ENCODE results near the gene GPR25. TPM values are rescaled to one million over a fixed set of nuclear protein-coding genes. Genes with fewer than 3 reads are reported as not detected.

Gene GPR25
- total and polyA plus RNA-seq, 2 of the 4 experiments (the other 2 are of a cell fraction) = not detected

DNA sequence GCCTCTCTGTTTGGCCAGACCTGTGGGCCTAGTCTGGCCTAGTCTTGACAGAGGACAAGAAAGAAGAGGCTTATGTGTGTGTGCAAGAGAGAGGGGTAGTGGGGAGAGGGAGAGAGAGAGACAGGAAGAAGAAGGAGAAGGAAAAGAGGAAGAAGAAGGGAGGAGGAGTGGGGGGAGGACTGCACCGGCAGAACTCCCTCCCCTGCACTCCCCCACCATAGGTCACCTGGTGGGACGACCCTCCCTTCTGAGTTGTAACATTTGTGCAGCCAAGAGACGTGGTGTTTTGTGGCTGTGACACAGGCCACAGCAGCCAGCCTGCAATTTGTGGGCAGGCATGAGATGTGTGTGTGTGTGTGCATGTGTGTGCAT lies 26.2 kb downstream of the GPR25 start:
- no peak overlapping the region for H4K8ac ChIP-seq (ENCODE audit: low read depth in 2 of 2, low read length in 2 of 2)
- ChIA-PET POLR2A (ENCODE audit: unreplicated experiment) (no interaction called here), CTCF (no interaction called here)
- ATAC-seq (ENCODE audit: low read depth) = no peak
- H3K9me3 ChIP-seq (ENCODE audit: control insufficient read depth, insufficient read depth, low read length) = no peaks in the 10 kb centered on the region
- no peak overlapping the region for H2BK15ac ChIP-seq (ENCODE audit: low read depth, low read length)
- no peak overlapping the region for H3K14ac ChIP-seq (replicated peaks; ENCODE audit: low read depth, low read length)
- H2AFZ ChIP-seq (replicated peaks; ENCODE audit: low read length, poor library complexity) = no peak overlapping the region
- no peaks in the 10 kb centered on the region for H3K79me1 ChIP-seq (ENCODE audit: low read depth in 1 of 2, low read length in 2 of 2)
- no peak overlapping the region for H3K27ac ChIP-seq (ENCODE audit: insufficient read depth, low read length)
- H4K20me1 ChIP-seq (ENCODE audit: insufficient read depth, low read length) = no peaks in the 10 kb centered on the region; the same call in 1 of the 2 replicates
- no peak overlapping the region for H3K56ac ChIP-seq (ENCODE audit: extremely low read depth, insufficient read depth, low read length)
- intact Hi-C loops (cut with micrococcal nuclease) (no loop called here), dilution Hi-C loops (cut with HindIII; ENCODE audit: low sequenced_read_pairs, unreplicated experiment) (no loop called here), in situ Hi-C loops (cut with MboI; ENCODE audit: low sequenced_read_pairs) (no loop called here)
- H2AK5ac ChIP-seq (ENCODE audit: low read depth, low read length) = no peak overlapping the region
- H3K4me3 ChIP-seq (ENCODE audit: insufficient read depth, low read depth, low read length) = no peak overlapping the region
- no peak overlapping the region for H2AK9ac ChIP-seq (replicated peaks; ENCODE audit: low read depth, low read length, poor library complexity)
- no peaks in the 10 kb centered on the region for H3K36me3 ChIP-seq (ENCODE audit: control insufficient read depth, insufficient read depth, low read length)
- no peak overlapping the region for H2BK20ac ChIP-seq (ENCODE audit: low read depth, low read length)
- DNase-seq = no peak
- H3K23ac ChIP-seq (ENCODE audit: low read depth, low read length) = no peak overlapping the region
- H3K9me1 ChIP-seq (ENCODE audit: insufficient read depth, low read length) = peaks cover 3% of the 10 kb centered on the region; the same call in 1 of the 2 replicates
- H3K18ac ChIP-seq (ENCODE audit: low read depth, low read length) = no peak overlapping the region
- H3K4me1 ChIP-seq (ENCODE audit: control insufficient read depth, insufficient read depth, low read length) = no peaks in the 10 kb centered on the region
- no peak overlapping the region for H3K9ac ChIP-seq (ENCODE audit: low read depth, low read length)
- peaks cover 33% of the 10 kb centered on the region for H3K27me3 ChIP-seq (ENCODE audit: control insufficient read depth, insufficient read depth, low read length)
- H4K5ac ChIP-seq (ENCODE audit: low read depth, low read length) = no peak overlapping the region
- H3K4me2 ChIP-seq (ENCODE audit: low read depth, low read length) = no peak overlapping the region
- TF ChIP-seq NFE2L2 (IDR thresholded peaks at IDR 0.05; ENCODE audit: low read depth, low read length) (no peak), CEBPB (IDR thresholded peaks at IDR 0.05; ENCODE audit: low read depth, low read length) (no peak), RFX5 (IDR thresholded peaks at IDR 0.05; ENCODE audit: low read depth, low read length) (no peak), SMC3 (IDR thresholded peaks at IDR 0.05; ENCODE audit: low read depth, low read length) (no peak)
- WGBS, 2 experiments (ENCODE audit: extremely low coverage in 2 of 2, insufficient read length in 1 of 2) = no CpG with 5 or more reads among the region's 3 CpGs
- BruUV-seq (replicated peaks) = no TSS peak
- no peak overlapping the region for H2BK120ac ChIP-seq (ENCODE audit: low read depth, low read length)
- no peak overlapping the region for H2BK5ac ChIP-seq (ENCODE audit: low read depth, low read length, poor library complexity, severe bottlenecking)
- no peak overlapping the region for H4K91ac ChIP-seq (ENCODE audit: insufficient read depth, low read depth, low read length)
- no peak overlapping the region for H3K4ac ChIP-seq (ENCODE audit: low read depth, low read length)

Measured in IMR-90 (cell line).